H1 (cell line): ENCODE measurements around the gene RAPH1.

ENCODE experiments used
- CTCF ChIP-seq, 3 experiments: IDR thresholded peaks; 1 replicate in 2 of 3; 2 replicates in 1 of 3; pipeline versions ENCODE4 v1.5.1 to v1.6.1; 2011; ENCODE audit warnings: low read length in 3 of 3, mild to moderate bottlenecking in 3 of 3, inconsistent platforms in 2 of 3, low read depth in 1 of 3, moderate library complexity in 1 of 3; ENCODE audit not compliant: insufficient read depth in 1 of 3; ENCODE audit errors: control extremely low read depth in 1 of 3
- FOSL1 ChIP-seq: IDR thresholded peaks from 2 replicates; pipeline ENCODE4 v1.6.1; 2011; ENCODE audit warnings: mild to moderate bottlenecking, low read depth, low read length, moderate library complexity; ENCODE audit not compliant: insufficient read depth
- HDAC6 ChIP-seq: IDR thresholded peaks from one replicate; pipeline ENCODE4 v1.7.1; 2012; ENCODE audit warnings: low read depth, mild to moderate bottlenecking, inconsistent platforms, low read length, moderate library complexity
- KDM4A ChIP-seq: IDR thresholded peaks from one replicate; pipeline ENCODE4 v1.7.1; 2012; ENCODE audit warnings: low read depth, mild to moderate bottlenecking, moderate library complexity, low read length, inconsistent platforms; ENCODE audit not compliant: severe bottlenecking
- POLR2A ChIP-seq, 2 experiments: IDR thresholded peaks; 1 replicate in 1 of 2; 2 replicates in 1 of 2; pipeline ENCODE4 v1.6.1; 2011; ENCODE audit warnings: low read depth in 2 of 2, low read length in 2 of 2, mild to moderate bottlenecking in 2 of 2; ENCODE audit errors: control extremely low read depth in 1 of 2
- POLR2AphosphoS5 ChIP-seq: IDR thresholded peaks from 2 replicates; pipeline ENCODE4 v1.6.1; 2011; ENCODE audit warnings: low read depth, low read length
- RAD21 ChIP-seq, 2 experiments: IDR thresholded peaks in 1 of 2; conservative IDR thresholded peaks in 1 of 2; 2 replicates each; pipeline ENCODE4 v1.6.1; 2011; ENCODE audit warnings: low read depth in 2 of 2, low read length in 2 of 2, improper control_type of control experiment in 1 of 2, inconsistent platforms in 1 of 2, mild to moderate bottlenecking in 1 of 2, moderate library complexity in 1 of 2
- RBBP5 ChIP-seq: IDR thresholded peaks from 2 replicates; pipeline ENCODE4 v1.7.1; 2012; ENCODE audit warnings: low read depth, mild to moderate bottlenecking, inconsistent platforms, low read length, moderate library complexity, borderline replicate concordance
- RFX5 ChIP-seq: IDR thresholded peaks from 2 replicates; pipeline ENCODE4 v1.6.1; 2011; ENCODE audit warnings: low read depth, low read length, improper control_type of control experiment, borderline replicate concordance
- SUZ12 ChIP-seq: fragments of 200-600 bp; sonication (generic); IDR thresholded peaks from 2 replicates; pipeline ENCODE4 v1.6.1; 2012; ENCODE audit warnings: mild to moderate bottlenecking, inconsistent platforms, low read length, moderate library complexity, mixed read lengths
- TAF1 ChIP-seq: IDR thresholded peaks from 2 replicates; pipeline ENCODE4 v1.6.1; 2011; ENCODE audit warnings: mild to moderate bottlenecking, low read depth, low read length
- ZNF274 ChIP-seq: IDR thresholded peaks from 2 replicates; pipeline ENCODE4 v1.7.0; 2012; ENCODE audit warnings: low read length, borderline replicate concordance; ENCODE audit errors: extremely low read depth

DNA sequence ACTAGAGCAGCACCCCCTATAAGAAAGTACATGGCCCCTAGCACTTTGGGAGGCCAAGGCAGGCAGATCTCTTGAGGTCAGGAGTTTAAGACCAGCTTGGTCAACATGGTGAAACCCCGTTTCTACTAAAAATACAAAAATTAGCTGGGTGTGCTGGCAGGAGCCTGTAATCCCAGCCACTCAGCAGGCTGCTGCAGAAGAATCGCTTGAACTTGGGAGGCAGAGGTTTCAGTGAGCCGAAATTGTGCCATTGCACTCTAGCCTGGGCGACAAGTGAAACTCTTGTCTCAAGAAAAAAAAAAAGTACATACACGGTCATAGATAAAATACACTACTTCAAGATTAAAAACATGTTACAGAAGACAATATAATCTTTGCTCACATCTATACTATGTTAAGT, 63.8 kb downstream of the RAPH1 start:
- TF ChIP-seq POLR2A (IDR thresholded peaks at IDR 0.05; ENCODE audit: control extremely low read depth in 1 of 2, low read depth in 2 of 2, low read length in 2 of 2) (no peak), POLR2AphosphoS5 (no peak), FOSL1 (no peak), ZNF274 (no peak), CTCF (IDR thresholded peaks at IDR 0.05; ENCODE audit: control extremely low read depth in 1 of 3, insufficient read depth in 1 of 3, low read depth in 1 of 3, low read length in 3 of 3) (no peak), HDAC6 (no peak), KDM4A (no peak), SUZ12 (no peak), RAD21 (IDR thresholded peaks at IDR 0.05 in 1 of 2, conservative IDR thresholded peaks at IDR 0.05 in 1 of 2; ENCODE audit: low read depth in 2 of 2, low read length in 2 of 2) (no peak), RBBP5 (no peak), TAF1 (no peak), RFX5 (no peak)
